ENCODE data around the gene DHRS9. TPM values are rescaled to one million over a fixed set of nuclear protein-coding genes. Genes with fewer than 3 reads are reported as not detected.

Gene DHRS9
- total RNA-seq, 1 donor from 2014 or later, result not detected

DNA sequence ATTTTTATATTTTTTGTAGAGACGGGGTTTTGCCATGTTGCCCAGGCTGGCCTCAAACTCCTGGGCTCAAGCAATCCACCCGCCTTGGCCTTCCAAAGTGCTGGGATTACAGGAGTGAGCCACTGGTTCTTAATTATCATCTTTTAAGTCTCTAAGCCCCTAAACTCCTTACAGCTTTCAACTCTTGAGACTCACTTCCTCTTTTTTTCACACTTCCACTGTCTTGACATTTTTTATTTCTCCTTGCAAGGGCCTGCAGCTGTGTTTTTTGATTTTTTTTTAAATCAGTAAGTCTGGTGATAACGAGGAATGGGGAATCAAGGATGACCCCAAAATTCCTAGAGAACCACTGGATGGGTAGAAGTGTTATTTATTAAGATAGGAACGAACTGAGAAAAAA, 29.7 kb upstream of the DHRS9 start:
- no peak for DNase-seq (ENCODE audit: low spot score in 2 of 2)
- H3K4me3 ChIP-seq, result no peak overlapping the region
- intact Hi-C loops (cut with DNase I), result no loop called here
- TF ChIP-seq, protein P1, sequence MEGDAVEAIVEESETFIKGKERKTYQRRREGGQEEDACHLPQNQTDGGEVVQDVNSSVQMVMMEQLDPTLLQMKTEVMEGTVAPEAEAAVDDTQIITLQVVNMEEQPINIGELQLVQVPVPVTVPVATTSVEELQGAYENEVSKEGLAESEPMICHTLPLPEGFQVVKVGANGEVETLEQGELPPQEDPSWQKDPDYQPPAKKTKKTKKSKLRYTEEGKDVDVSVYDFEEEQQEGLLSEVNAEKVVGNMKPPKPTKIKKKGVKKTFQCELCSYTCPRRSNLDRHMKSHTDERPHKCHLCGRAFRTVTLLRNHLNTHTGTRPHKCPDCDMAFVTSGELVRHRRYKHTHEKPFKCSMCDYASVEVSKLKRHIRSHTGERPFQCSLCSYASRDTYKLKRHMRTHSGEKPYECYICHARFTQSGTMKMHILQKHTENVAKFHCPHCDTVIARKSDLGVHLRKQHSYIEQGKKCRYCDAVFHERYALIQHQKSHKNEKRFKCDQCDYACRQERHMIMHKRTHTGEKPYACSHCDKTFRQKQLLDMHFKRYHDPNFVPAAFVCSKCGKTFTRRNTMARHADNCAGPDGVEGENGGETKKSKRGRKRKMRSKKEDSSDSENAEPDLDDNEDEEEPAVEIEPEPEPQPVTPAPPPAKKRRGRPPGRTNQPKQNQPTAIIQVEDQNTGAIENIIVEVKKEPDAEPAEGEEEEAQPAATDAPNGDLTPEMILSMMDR (IDR thresholded peaks at IDR 0.05), result no peak
- peaks cover 0 to 5% of the 10 kb centered on the region in 2 donors for H3K9me3 ChIP-seq
- no peak overlapping the region for H3K27ac ChIP-seq
- no peaks in the 10 kb centered on the region for H3K36me3 ChIP-seq
- H3K27me3 ChIP-seq, result no peaks in the 10 kb centered on the region
- H3K4me1 ChIP-seq, result no peaks in the 10 kb centered on the region

DNA sequence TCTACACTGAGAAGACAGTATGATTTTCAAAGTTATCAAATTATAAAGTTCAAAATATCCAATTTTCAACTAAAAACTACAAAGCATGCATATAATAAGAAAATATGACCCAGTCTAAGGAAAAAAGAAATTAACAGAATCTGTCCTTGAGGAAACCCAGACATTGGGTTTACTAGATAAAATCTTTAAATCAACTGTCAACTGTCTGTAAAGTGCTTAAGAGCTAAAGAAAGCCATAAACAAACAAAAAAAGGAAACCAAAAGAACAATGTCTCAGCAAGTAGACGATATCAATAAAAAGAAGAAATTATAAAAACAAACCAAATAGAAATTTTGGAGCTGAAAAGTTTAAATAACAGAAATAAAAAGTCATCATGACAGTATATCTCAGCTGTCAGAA, 27.8 kb upstream of the DHRS9 start:
- DNase-seq (ENCODE audit: low spot score in 2 of 2), result no peak
- Histone ChIP-seq H3K4me1 (no peaks in the 10 kb centered on the region), H3K27me3 (no peaks in the 10 kb centered on the region), H3K27ac (no peak overlapping the region), H3K4me3 (no peak overlapping the region), H3K9me3 (peaks cover 0 to 5% of the 10 kb centered on the region in 2 donors), H3K36me3 (no peaks in the 10 kb centered on the region)
- TF ChIP-seq, protein P1 (IDR thresholded peaks at IDR 0.05), result no peak
- intact Hi-C loops (cut with DNase I), result no loop called here

DNA sequence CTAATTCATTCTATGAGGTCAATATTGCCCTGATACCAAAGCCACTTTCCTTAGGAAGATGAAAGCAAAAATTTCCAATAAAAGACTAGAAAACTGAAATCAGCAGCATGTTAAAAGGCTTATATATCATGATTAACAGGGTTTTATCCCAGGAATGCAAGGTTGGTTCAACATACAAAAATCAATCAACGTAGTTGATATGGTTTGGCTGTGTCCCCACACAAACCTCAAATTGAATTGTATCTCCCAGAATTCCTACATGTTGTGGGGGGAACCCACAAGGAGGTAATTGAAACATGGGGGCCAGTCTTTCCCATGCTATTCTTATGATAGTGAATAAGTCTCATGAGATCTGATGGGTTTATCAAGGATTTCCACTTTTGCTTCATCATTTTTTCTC, 26.5 kb upstream of the DHRS9 start:
- Histone ChIP-seq H3K36me3 (no peaks in the 10 kb centered on the region), H3K27me3 (no peaks in the 10 kb centered on the region), H3K27ac (no peak overlapping the region), H3K4me1 (no peaks in the 10 kb centered on the region), H3K9me3 (peaks cover 0 to 5% of the 10 kb centered on the region in 2 donors), H3K4me3 (no peak overlapping the region)
- intact Hi-C loops (cut with DNase I), result no loop called here
- no peak for DNase-seq (ENCODE audit: low spot score in 2 of 2)
- TF ChIP-seq, protein P1 (IDR thresholded peaks at IDR 0.05), result no peak

DNA sequence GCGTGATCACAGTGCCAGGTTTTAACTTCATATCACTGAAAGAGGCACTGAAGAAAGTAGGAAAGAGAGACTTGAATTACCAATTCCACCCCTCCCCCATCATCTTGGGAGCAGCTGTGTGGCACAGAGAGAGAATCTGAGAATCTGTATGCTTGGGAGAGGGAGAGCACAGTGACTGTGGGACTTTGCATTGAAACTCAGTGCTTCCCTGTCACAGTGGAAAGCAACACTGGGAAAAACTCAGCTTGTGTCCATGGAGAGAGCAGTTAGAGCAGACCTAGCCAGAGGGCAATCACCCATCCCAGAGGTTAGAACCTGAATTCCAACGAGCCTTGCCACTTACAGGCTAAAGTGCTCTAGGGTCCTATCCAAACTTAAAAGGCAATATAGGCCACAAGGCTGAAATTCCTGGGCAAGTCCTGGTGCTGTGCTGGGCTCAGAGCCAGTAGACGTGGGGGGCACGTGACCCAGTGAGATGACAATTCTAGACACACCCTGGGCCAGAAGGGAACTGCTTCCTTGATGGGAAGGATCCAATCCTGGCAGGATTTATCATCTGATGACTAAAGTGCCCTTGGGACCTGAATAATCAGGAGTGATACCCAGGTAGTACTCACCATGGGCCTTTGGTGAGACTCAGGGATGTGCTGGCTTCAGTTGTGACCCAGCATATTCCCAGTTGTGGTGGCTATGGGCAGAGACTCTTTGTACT, 22.8 kb upstream of the DHRS9 start:
- DNase-seq (ENCODE audit: low spot score in 2 of 2), result no peak
- H3K4me3 ChIP-seq, result no peak overlapping the region
- no peak overlapping the region for H3K27ac ChIP-seq
- H3K36me3 ChIP-seq, result no peaks in the 10 kb centered on the region
- peaks cover 0 to 5% of the 10 kb centered on the region in 2 donors for H3K9me3 ChIP-seq
- TF ChIP-seq, protein P1 (IDR thresholded peaks at IDR 0.05), result no peak
- H3K27me3 ChIP-seq, result no peaks in the 10 kb centered on the region
- intact Hi-C loops (cut with DNase I), result no loop called here
- no peaks in the 10 kb centered on the region for H3K4me1 ChIP-seq

DNA sequence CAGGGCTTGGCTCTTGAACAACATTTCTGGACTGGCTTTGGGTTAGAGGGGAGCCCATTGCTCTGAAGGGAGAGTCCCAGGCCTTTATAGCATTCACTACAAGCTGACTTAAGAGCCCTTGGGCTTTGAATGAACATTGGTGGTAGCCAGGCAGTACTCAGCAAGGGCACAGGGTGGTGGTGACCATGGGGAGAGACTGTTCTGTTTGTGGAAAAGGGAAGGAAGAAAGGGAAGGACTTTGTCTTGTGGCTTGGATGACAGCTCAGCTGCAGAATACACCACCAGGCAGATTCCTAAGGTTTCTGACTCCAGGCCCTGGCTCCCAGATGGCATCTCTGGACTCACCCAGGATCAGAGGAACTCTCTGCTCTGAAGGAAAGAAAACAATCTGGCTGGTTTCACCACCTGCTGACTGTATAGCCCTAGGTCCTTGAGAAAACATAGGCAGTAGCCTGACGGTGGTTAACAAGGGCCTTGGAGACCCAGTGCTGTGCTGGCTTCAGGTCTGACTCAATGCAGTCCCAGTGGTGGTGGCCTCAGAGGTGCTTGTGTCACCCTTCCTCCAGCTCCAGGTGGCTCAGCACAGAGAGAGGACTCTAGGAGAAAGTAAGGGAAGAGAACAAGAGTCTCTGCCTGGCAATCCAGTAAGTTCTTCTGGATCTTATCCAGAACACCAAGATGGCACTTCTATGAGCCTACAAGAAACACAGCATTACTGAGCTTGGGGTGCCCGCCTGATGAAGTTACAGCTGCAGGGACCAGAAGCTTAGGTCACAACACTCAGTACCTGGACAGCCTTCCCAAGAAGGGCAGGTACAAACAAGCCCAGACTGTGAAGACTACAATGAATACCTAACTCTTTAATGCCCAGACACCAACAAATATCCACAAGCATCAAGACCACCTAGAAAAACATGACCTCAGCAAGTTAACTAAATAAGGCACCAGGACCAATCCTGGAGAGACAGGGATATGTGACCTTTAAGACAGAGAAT, 21.8 kb upstream of the DHRS9 start:
- TF ChIP-seq, protein P1 (IDR thresholded peaks at IDR 0.05), result no peak
- H3K9me3 ChIP-seq, result peaks cover 0 to 3% of the 10 kb centered on the region in 2 donors
- no peak for DNase-seq (ENCODE audit: low spot score in 2 of 2)
- no peaks in the 10 kb centered on the region for H3K27me3 ChIP-seq
- no peak overlapping the region for H3K4me3 ChIP-seq
- intact Hi-C loops (cut with DNase I), result no loop called here
- no peaks in the 10 kb centered on the region for H3K36me3 ChIP-seq
- H3K27ac ChIP-seq, result no peak overlapping the region
- H3K4me1 ChIP-seq, result no peaks in the 10 kb centered on the region
